Right forelimb (tissue), 1 donor: Measurements from ENCODE around the gene SPRN.
A peak's percentile ranks its signal among the peaks of the same experiment; 100 is the strongest.
"Not testable (repeated sequence)": the region's sequence is repeated elsewhere in the genome, so short reads cannot be mapped to it uniquely, and the experiment has no call there.

Source experiments
- DNase-seq: peaks from one replicate; pipeline ENCODE4 v3.0.0-alpha.2; 2018

The SPRN gene

GRCh38 chr10:133383551-133383950 lies 40.9 kb downstream of the SPRN start:
- no peak for DNase-seq

GRCh38 chr10:133381036-133381435 lies 43.4 kb downstream of the SPRN start:
- no peak for DNase-seq

- no peak for DNase-seq
Measured at GRCh38 chr10:133379801-133380666, 44.4 kb downstream of the SPRN start.

GRCh38 chr10:133379152-133379800 lies 45.1 kb downstream of the SPRN start, which contains the start of gene PAOX:
Gene PAOX (plus strand): TSS chr10:133379262. CDS start chr10:133379317, 55 bp downstream.
- peak; percentile 71 for DNase-seq

- peak; percentile 79 for DNase-seq
Measured at GRCh38 chr10:133378251-133379096, 46.0 kb downstream of the SPRN start.

GRCh38 chr10:133377818-133378250 lies 46.6 kb downstream of the SPRN start:
- DNase-seq: no peak

- DNase-seq: no peak
Measured at GRCh38 chr10:133377025-133377817, 47.2 kb downstream of the SPRN start.

GRCh38 chr10:133376183-133376582 lies 48.2 kb downstream of the SPRN start:
- not testable (repeated sequence) for DNase-seq

GRCh38 chr10:133375357-133376115 lies 48.9 kb downstream of the SPRN start:
- DNase-seq: no peak

GRCh38 chr10:133373174-133374090 lies 51.0 kb downstream of the SPRN start, which contains the start of gene ECHS1:
Gene ECHS1 (minus strand): TSS chr10:133373354. CDS start chr10:133373333, 21 bp downstream.
- DNase-seq: peak; percentile 97

GRCh38 chr10:133372507-133372906 lies 51.9 kb downstream of the SPRN start:
- no peak for DNase-seq
